H1 (cell line): ENCODE measurements around the gene SLC16A6. TPM values are rescaled to one million over a fixed set of nuclear protein-coding genes. Genes with fewer than 3 reads are reported as not detected.

Experiments used
- BRCA1 ChIP-seq: IDR thresholded peaks from 2 replicates; pipeline ENCODE4 v1.6.1; 2012; ENCODE audit warnings: low read depth, low read length, improper control_type of control experiment
- CHD7 ChIP-seq: fragments of 300-600 bp; sonication (generic); IDR thresholded peaks from 2 replicates; pipeline ENCODE4 v1.7.1; 2012; ENCODE audit warnings: low read length, moderate library complexity, mild to moderate bottlenecking, inconsistent platforms; ENCODE audit not compliant: insufficient replicate concordance
- POLR2A ChIP-seq, 2 experiments: IDR thresholded peaks; 1 replicate in 1 of 2; 2 replicates in 1 of 2; pipeline ENCODE4 v1.6.1; 2011; ENCODE audit warnings: low read depth in 2 of 2, low read length in 2 of 2, mild to moderate bottlenecking in 2 of 2; ENCODE audit errors: control extremely low read depth in 1 of 2
- POU5F1 ChIP-seq: IDR thresholded peaks from 2 replicates; pipeline ENCODE4 v1.6.1; 2011; ENCODE audit warnings: low read depth, mild to moderate bottlenecking, low read length, moderate library complexity
- RAD21 ChIP-seq, 2 experiments: IDR thresholded peaks in 1 of 2; conservative IDR thresholded peaks in 1 of 2; 2 replicates each; pipeline ENCODE4 v1.6.1; 2011; ENCODE audit warnings: low read depth in 2 of 2, low read length in 2 of 2, improper control_type of control experiment in 1 of 2, inconsistent platforms in 1 of 2, mild to moderate bottlenecking in 1 of 2, moderate library complexity in 1 of 2
- RFX5 ChIP-seq: IDR thresholded peaks from 2 replicates; pipeline ENCODE4 v1.6.1; 2011; ENCODE audit warnings: low read depth, low read length, improper control_type of control experiment, borderline replicate concordance
- RXRA ChIP-seq: IDR thresholded peaks from 2 replicates; pipeline ENCODE4 v1.6.1; 2011; ENCODE audit warnings: low read depth, mild to moderate bottlenecking, low read length, moderate library complexity; ENCODE audit not compliant: insufficient read depth
- SIX5 ChIP-seq: IDR thresholded peaks from 2 replicates; pipeline ENCODE4 v1.6.1; 2011; ENCODE audit warnings: mild to moderate bottlenecking, low read depth, low read length
- TCF12 ChIP-seq: IDR thresholded peaks from 2 replicates; pipeline ENCODE4 v1.6.1; 2011; ENCODE audit warnings: low read depth, mild to moderate bottlenecking, low read length
- USF2 ChIP-seq: IDR thresholded peaks from 2 replicates; pipeline ENCODE4 v1.6.1; 2011; ENCODE audit warnings: low read length, improper control_type of control experiment
- polyA plus RNA-seq, 7 experiments: library from polyadenylated mRNA; depleted of rRNA in 3 of 7; stranded (reverse) in 5 of 7; unstranded in 2 of 7; fragments of >200 nt in 5 of 7; fragments of 200-250 nt in 2 of 7; gene quantifications; 1 replicate in 5 of 7; 2 replicates in 1 of 7; 4 replicates in 1 of 7; pipeline versions ENCODE4 v1.2.1 to v1.2.3, GENCODE V29; 2011 to 2013; ENCODE audit warnings: missing spikeins in 2 of 7, mixed read lengths in 2 of 7
- total RNA-seq: library from RNA; stranded (reverse); fragmentation: NEBNext Ultra II Directional; extraction: Animal tissue kit (Norgen Biotek cat#: 25700); gene quantifications from 2 replicates; pipeline ENCODE4 v1.2.1, GENCODE V29; 2021

The SLC16A6 gene
- total and polyA plus RNA-seq, 2 of the 8 experiments (the other 6 are each of a cell fraction or from before 2014, with no cell fraction given) = 0.17 to 0.22 TPM

- TF ChIP-seq CHD7 (no peak), BRCA1 (no peak), USF2 (no peak), RXRA (no peak), POU5F1 (no peak), SIX5 (no peak), POLR2A (IDR thresholded peaks at IDR 0.05; ENCODE audit: control extremely low read depth in 1 of 2, low read depth in 2 of 2, low read length in 2 of 2) (no peak), TCF12 (no peak), RAD21 (IDR thresholded peaks at IDR 0.05 in 1 of 2, conservative IDR thresholded peaks at IDR 0.05 in 1 of 2; ENCODE audit: low read depth in 2 of 2, low read length in 2 of 2) (no peak), RFX5 (no peak)
Observed at GRCh38 chr17:68306819-68307218, 15.9 kb upstream of the SLC16A6 start (continued).
